ENCODE results near the gene MAGEA1.

Gene MAGEA1

GRCh38 chrX:153181822-153182221, 2.7 kb downstream of the MAGEA1 start:
- H3K36me3 ChIP-seq (ENCODE audit: insufficient read depth, low read length): no peaks in the 10 kb centered on the region
- TF ChIP-seq POLR2AphosphoS5 (IDR thresholded peaks at IDR 0.05; ENCODE audit: borderline replicate concordance, low read depth, low read length): no peak
- no peak for TF ChIP-seq FOXP2 (optimal IDR thresholded peaks at IDR 0.05; ENCODE audit: control extremely low read depth, extremely low read length, insufficient read depth)
- no peak for TF ChIP-seq EZH2 (IDR thresholded peaks at IDR 0.05)
- no peak overlapping the region for H3K9ac ChIP-seq (ENCODE audit: insufficient read length)
- no peak for DNase-seq (ENCODE audit: low read depth, low spot score)
- no peak overlapping the region for H3K4me3 ChIP-seq
- H3K27ac ChIP-seq: no peak overlapping the region
- H3K9me3 ChIP-seq (ENCODE audit: low read depth, low read length): no peaks in the 10 kb centered on the region

DNA sequence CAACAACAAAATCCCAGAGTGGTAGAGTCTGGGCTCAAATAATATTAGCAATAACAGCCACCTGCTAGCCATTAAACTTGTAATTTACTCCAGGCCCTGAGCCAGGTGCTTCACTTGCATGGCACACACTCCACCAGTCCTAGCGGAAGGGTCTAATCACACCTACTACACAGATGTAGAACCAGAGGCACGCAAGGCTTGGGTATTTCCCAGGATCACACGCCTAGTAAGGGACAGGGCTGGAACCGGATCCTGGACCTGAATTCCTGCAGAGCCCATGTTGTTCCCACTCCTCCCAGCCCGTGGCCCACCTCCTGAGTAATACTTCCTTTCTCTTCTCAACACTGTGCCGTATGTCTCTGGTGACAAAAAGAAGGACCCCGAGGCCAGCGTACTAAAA, 5.7 kb downstream of the MAGEA1 start:
- Histone ChIP-seq H3K9ac (ENCODE audit: insufficient read length) (no peak overlapping the region), H3K4me3 (no peak overlapping the region), H3K27ac (no peak overlapping the region), H3K9me3 (ENCODE audit: low read depth, low read length) (no peaks in the 10 kb centered on the region), H3K36me3 (ENCODE audit: insufficient read depth, low read length) (no peaks in the 10 kb centered on the region)
- no peak for TF ChIP-seq FOXP2 (optimal IDR thresholded peaks at IDR 0.05; ENCODE audit: control extremely low read depth, extremely low read length, insufficient read depth)
- DNase-seq (ENCODE audit: low read depth, low spot score): no peak

DNA sequence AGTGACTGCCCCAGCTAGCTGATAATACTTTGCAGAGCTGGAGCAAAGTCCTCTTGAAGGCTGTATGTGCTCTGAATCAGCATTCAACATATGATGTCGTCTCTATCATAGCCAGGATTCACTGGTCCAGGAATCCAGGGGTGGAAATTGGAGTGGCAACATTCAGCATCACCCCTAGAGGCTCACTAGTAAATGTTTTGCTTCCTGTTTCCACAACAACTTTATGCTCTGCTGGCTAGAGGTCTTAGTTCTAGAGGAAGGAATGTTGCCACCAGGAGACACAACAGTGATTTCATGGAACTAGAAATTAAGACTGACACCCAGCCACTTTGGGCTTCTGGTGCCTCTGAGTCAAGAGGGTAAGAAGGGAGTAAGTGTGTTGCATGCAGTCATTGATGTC, 11.3 kb downstream of the MAGEA1 start:
- DNase-seq (ENCODE audit: low read depth, low spot score): no peak
- Histone ChIP-seq H3K4me3 (no peak overlapping the region), H3K27ac (no peak overlapping the region), H3K9ac (ENCODE audit: insufficient read length) (no peak overlapping the region), H3K36me3 (ENCODE audit: insufficient read depth, low read length) (no peaks in the 10 kb centered on the region), H3K9me3 (ENCODE audit: low read depth, low read length) (no peaks in the 10 kb centered on the region)
- TF ChIP-seq POLR2AphosphoS5 (IDR thresholded peaks at IDR 0.05; ENCODE audit: borderline replicate concordance, low read depth, low read length) (no peak), EZH2 (IDR thresholded peaks at IDR 0.05) (no peak), FOXP2 (optimal IDR thresholded peaks at IDR 0.05; ENCODE audit: control extremely low read depth, extremely low read length, insufficient read depth) (no peak)

DNA sequence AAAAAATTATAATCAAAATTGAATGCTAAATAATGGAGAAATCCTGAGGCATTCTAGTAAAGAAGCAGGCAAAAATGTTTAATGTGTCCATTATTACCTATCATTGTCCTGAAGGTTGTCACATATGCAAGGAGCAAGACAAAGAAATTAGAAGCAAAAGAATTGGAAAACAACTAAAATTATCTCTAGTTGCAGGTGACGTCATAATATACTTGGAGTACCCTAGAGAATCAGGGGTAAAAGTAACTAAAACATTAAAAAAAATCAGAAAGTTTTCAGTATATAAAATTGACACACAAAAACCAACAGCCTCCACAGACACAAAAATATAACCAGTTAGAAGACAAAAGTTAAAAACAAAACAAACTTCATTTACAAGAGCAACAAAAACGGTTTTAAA, 21.4 kb downstream of the MAGEA1 start:
- Histone ChIP-seq H3K27ac (no peak overlapping the region), H3K36me3 (ENCODE audit: insufficient read depth, low read length) (no peaks in the 10 kb centered on the region), H3K4me3 (no peak overlapping the region), H3K9ac (ENCODE audit: insufficient read length) (no peak overlapping the region), H3K9me3 (ENCODE audit: low read depth, low read length) (no peaks in the 10 kb centered on the region)
- TF ChIP-seq EZH2 (IDR thresholded peaks at IDR 0.05) (no peak), FOXP2 (optimal IDR thresholded peaks at IDR 0.05; ENCODE audit: control extremely low read depth, extremely low read length, insufficient read depth) (no peak), POLR2AphosphoS5 (IDR thresholded peaks at IDR 0.05; ENCODE audit: borderline replicate concordance, low read depth, low read length) (no peak)
- no peak for DNase-seq (ENCODE audit: low read depth, low spot score)

GRCh38 chrX:153206425-153207046, 27.5 kb downstream of the MAGEA1 start:
- Histone ChIP-seq H3K4me3 (no peak overlapping the region), H3K27ac (no peak overlapping the region), H3K9ac (ENCODE audit: insufficient read length) (no peak overlapping the region), H3K36me3 (ENCODE audit: insufficient read depth, low read length) (no peaks in the 10 kb centered on the region), H3K9me3 (ENCODE audit: low read depth, low read length) (no peaks in the 10 kb centered on the region)
- TF ChIP-seq FOXP2 (optimal IDR thresholded peaks at IDR 0.05; ENCODE audit: control extremely low read depth, extremely low read length, insufficient read depth) (no peak), EZH2 (IDR thresholded peaks at IDR 0.05) (no peak), POLR2AphosphoS5 (IDR thresholded peaks at IDR 0.05; ENCODE audit: borderline replicate concordance, low read depth, low read length) (no peak)
- no peak for DNase-seq (ENCODE audit: low read depth, low spot score)

- no peaks in the 10 kb centered on the region for H3K9me3 ChIP-seq (ENCODE audit: low read depth, low read length)
- no peak overlapping the region for H3K4me3 ChIP-seq
- no peak overlapping the region for H3K9ac ChIP-seq (ENCODE audit: insufficient read length)
- no peak for TF ChIP-seq EZH2 (IDR thresholded peaks at IDR 0.05)
- TF ChIP-seq FOXP2 (optimal IDR thresholded peaks at IDR 0.05; ENCODE audit: control extremely low read depth, extremely low read length, insufficient read depth): no peak
- TF ChIP-seq POLR2AphosphoS5 (IDR thresholded peaks at IDR 0.05; ENCODE audit: borderline replicate concordance, low read depth, low read length): no peak
- no peak for DNase-seq (ENCODE audit: low read depth, low spot score)
- no peaks in the 10 kb centered on the region for H3K36me3 ChIP-seq (ENCODE audit: insufficient read depth, low read length)
- H3K27ac ChIP-seq: no peak overlapping the region
Observed at GRCh38 chrX:153209347-153209746, 30.3 kb downstream of the MAGEA1 start.

DNA sequence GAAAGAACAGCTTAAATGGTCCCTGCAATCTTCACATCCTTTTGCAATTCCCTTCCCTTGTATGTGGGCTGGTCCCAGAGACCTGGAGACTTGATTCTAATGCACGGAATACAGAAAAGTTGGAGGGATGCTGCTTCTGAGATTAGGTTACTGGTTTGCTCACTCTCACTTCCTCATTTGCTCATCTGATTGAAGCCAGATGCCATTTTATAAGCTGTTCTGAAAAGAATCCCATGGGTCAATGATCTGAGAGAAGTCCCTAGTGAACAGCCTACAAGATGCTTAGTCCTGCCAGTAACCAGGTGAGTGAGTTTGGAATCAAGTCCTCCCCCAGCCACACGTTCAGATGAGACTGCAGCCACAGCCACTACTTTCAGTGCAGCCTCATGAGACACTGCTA, 35.9 kb downstream of the MAGEA1 start:
- TF ChIP-seq FOXP2 (optimal IDR thresholded peaks at IDR 0.05; ENCODE audit: control extremely low read depth, extremely low read length, insufficient read depth): no peak
- TF ChIP-seq EZH2 (IDR thresholded peaks at IDR 0.05): no peak
- no peak for TF ChIP-seq POLR2AphosphoS5 (IDR thresholded peaks at IDR 0.05; ENCODE audit: borderline replicate concordance, low read depth, low read length)

DNA sequence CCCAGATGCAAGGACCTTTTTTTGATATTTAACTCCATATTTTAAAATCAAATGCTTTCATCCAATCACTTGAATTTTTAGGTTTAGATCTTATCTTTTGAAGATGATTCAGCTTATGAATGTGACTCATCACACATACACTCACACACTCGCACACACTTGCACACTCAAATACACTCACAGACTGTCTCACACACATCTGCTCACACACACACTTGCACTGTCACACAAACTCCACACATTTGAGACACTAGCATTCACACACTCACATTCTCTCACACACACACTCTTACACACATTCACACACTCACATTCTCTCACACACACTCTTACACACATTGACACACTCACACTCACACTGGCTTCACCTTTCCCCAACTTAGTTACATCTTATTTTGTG, 37.8 kb downstream of the MAGEA1 start:
- H3K4me3 ChIP-seq: no peak overlapping the region
- no peak for DNase-seq (ENCODE audit: low read depth, low spot score)
- no peak overlapping the region for H3K9ac ChIP-seq (ENCODE audit: insufficient read length)
- H3K36me3 ChIP-seq (ENCODE audit: insufficient read depth, low read length): no peaks in the 10 kb centered on the region
- TF ChIP-seq POLR2AphosphoS5 (IDR thresholded peaks at IDR 0.05; ENCODE audit: borderline replicate concordance, low read depth, low read length): no peak
- TF ChIP-seq EZH2 (IDR thresholded peaks at IDR 0.05): no peak
- TF ChIP-seq FOXP2 (optimal IDR thresholded peaks at IDR 0.05; ENCODE audit: control extremely low read depth, extremely low read length, insufficient read depth): no peak
- H3K27ac ChIP-seq: no peak overlapping the region
- H3K9me3 ChIP-seq (ENCODE audit: low read depth, low read length): no peaks in the 10 kb centered on the region

More for the DNA sequence above, 35.9 kb downstream of the MAGEA1 start:
- no peak overlapping the region for H3K4me3 ChIP-seq
- no peak for DNase-seq (ENCODE audit: low read depth, low spot score)
- no peaks in the 10 kb centered on the region for H3K9me3 ChIP-seq (ENCODE audit: low read depth, low read length)
- H3K36me3 ChIP-seq (ENCODE audit: insufficient read depth, low read length): no peaks in the 10 kb centered on the region
- no peak overlapping the region for H3K27ac ChIP-seq
- H3K9ac ChIP-seq (ENCODE audit: insufficient read length): no peak overlapping the region

GRCh38 chrX:153225438-153226098, 46.5 kb downstream of the MAGEA1 start:
- Histone ChIP-seq H3K9me3 (ENCODE audit: low read depth, low read length) (no peaks in the 10 kb centered on the region), H3K4me3 (no peak overlapping the region), H3K9ac (ENCODE audit: insufficient read length) (no peak overlapping the region), H3K36me3 (ENCODE audit: insufficient read depth, low read length) (no peaks in the 10 kb centered on the region), H3K27ac (no peak overlapping the region)
- no peak for TF ChIP-seq POLR2AphosphoS5 (IDR thresholded peaks at IDR 0.05; ENCODE audit: borderline replicate concordance, low read depth, low read length)
- no peak for TF ChIP-seq FOXP2 (optimal IDR thresholded peaks at IDR 0.05; ENCODE audit: control extremely low read depth, extremely low read length, insufficient read depth)
- no peak for TF ChIP-seq EZH2 (IDR thresholded peaks at IDR 0.05)
- no peak for DNase-seq (ENCODE audit: low read depth, low spot score)

All from SK-N-MC (cell line).